ENCODE data around the gene MAN1A1.

Gene MAN1A1

GRCh38 chr6:119280668-119281067 is 68.9 kb downstream of the MAN1A1 start:
- no peak for TF ChIP-seq EZH2phosphoT487 (IDR thresholded peaks at IDR 0.05; ENCODE audit: borderline replicate concordance)
- no peak for TF ChIP-seq CTCF (conservative IDR thresholded peaks at IDR 0.05; ENCODE audit: low read length)
- Histone ChIP-seq H3K4me2 (ENCODE audit: low read depth, low read length, poor library complexity, severe bottlenecking) (no peak overlapping the region), H3K4me1 (ENCODE audit: insufficient read depth, low read length, poor library complexity, severe bottlenecking) (peaks cover 19% of the 10 kb centered on the region), H4K20me1 (ENCODE audit: insufficient read depth, low read length, poor library complexity, severe bottlenecking) (no peaks in the 10 kb centered on the region), H3K9me2 (replicated peaks; ENCODE audit: low read depth, low read length) (no peaks in the 10 kb centered on the region), H3F3A (ENCODE audit: low read depth) (no peaks in the 10 kb centered on the region), H3K27me3 (ENCODE audit: insufficient read depth, low read length, poor library complexity, severe bottlenecking) (no peaks in the 10 kb centered on the region), H3K36me3 (ENCODE audit: insufficient read depth, low read length) (peaks cover 4% of the 10 kb centered on the region), H2AFZ (ENCODE audit: low read length) (no peak overlapping the region), H3K4me3 (ENCODE audit: low read length, poor library complexity, severe bottlenecking) (no peak overlapping the region), H3K9ac (ENCODE audit: low read depth, low read length, poor library complexity, severe bottlenecking) (no peak overlapping the region), H3K79me2 (ENCODE audit: insufficient read depth, low read length) (no peaks in the 10 kb centered on the region), H3K9me3 (ENCODE audit: insufficient read depth, low read depth, low read length) (no peaks in the 10 kb centered on the region)

DNA sequence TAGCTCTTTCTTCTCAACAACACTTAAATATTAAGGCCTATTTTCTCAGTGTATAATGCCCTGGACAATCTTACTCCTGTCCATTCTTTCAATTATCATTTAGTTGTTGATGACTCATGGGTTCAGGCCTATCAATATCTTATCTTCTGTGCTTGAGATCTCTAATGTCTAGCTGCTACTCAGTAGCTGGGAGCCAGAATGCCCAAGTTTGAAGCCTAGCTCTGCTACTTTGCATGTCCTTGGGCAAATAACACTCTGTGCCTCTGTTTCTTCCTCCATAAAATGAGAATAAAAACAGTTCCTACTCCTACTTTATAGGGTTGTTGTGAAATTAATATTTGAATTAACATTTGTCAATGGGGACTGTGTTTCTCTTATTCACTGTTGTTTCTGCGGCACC is 69.5 kb downstream of the MAN1A1 start:
- Histone ChIP-seq H3K4me3 (ENCODE audit: low read length, poor library complexity, severe bottlenecking) (no peak overlapping the region), H3K36me3 (ENCODE audit: insufficient read depth, low read length) (peaks cover 4% of the 10 kb centered on the region), H3F3A (ENCODE audit: low read depth) (no peaks in the 10 kb centered on the region), H3K27me3 (ENCODE audit: insufficient read depth, low read length, poor library complexity, severe bottlenecking) (no peaks in the 10 kb centered on the region), H3K9ac (ENCODE audit: low read depth, low read length, poor library complexity, severe bottlenecking) (no peak overlapping the region), H4K20me1 (ENCODE audit: insufficient read depth, low read length, poor library complexity, severe bottlenecking) (no peaks in the 10 kb centered on the region), H3K79me2 (ENCODE audit: insufficient read depth, low read length) (no peaks in the 10 kb centered on the region), H3K4me2 (ENCODE audit: low read depth, low read length, poor library complexity, severe bottlenecking) (no peak overlapping the region), H2AFZ (ENCODE audit: low read length) (no peak overlapping the region), H3K4me1 (ENCODE audit: insufficient read depth, low read length, poor library complexity, severe bottlenecking) (peaks cover 19% of the 10 kb centered on the region), H3K9me3 (ENCODE audit: insufficient read depth, low read depth, low read length) (no peaks in the 10 kb centered on the region), H3K9me2 (replicated peaks; ENCODE audit: low read depth, low read length) (no peaks in the 10 kb centered on the region)
- TF ChIP-seq EZH2phosphoT487 (IDR thresholded peaks at IDR 0.05; ENCODE audit: borderline replicate concordance) (no peak), CTCF (conservative IDR thresholded peaks at IDR 0.05; ENCODE audit: low read length) (no peak)

- Histone ChIP-seq H3F3A (ENCODE audit: low read depth) (no peaks in the 10 kb centered on the region), H3K4me2 (ENCODE audit: low read depth, low read length, poor library complexity, severe bottlenecking) (no peak overlapping the region), H3K9ac (ENCODE audit: low read depth, low read length, poor library complexity, severe bottlenecking) (no peak overlapping the region), H3K27me3 (ENCODE audit: insufficient read depth, low read length, poor library complexity, severe bottlenecking) (no peaks in the 10 kb centered on the region), H3K9me3 (ENCODE audit: insufficient read depth, low read depth, low read length) (no peaks in the 10 kb centered on the region), H3K9me2 (replicated peaks; ENCODE audit: low read depth, low read length) (no peaks in the 10 kb centered on the region), H4K20me1 (ENCODE audit: insufficient read depth, low read length, poor library complexity, severe bottlenecking) (no peaks in the 10 kb centered on the region), H3K4me3 (ENCODE audit: low read length, poor library complexity, severe bottlenecking) (no peak overlapping the region), H2AFZ (ENCODE audit: low read length) (no peak overlapping the region), H3K79me2 (ENCODE audit: insufficient read depth, low read length) (no peaks in the 10 kb centered on the region), H3K4me1 (ENCODE audit: insufficient read depth, low read length, poor library complexity, severe bottlenecking) (peaks cover 19% of the 10 kb centered on the region), H3K36me3 (ENCODE audit: insufficient read depth, low read length) (no peaks in the 10 kb centered on the region)
- TF ChIP-seq EZH2phosphoT487 (IDR thresholded peaks at IDR 0.05; ENCODE audit: borderline replicate concordance) (no peak), CTCF (conservative IDR thresholded peaks at IDR 0.05; ENCODE audit: low read length) (no peak)
Observed at GRCh38 chr6:119278625-119279024, 70.9 kb downstream of the MAN1A1 start.

All from Loucy (cell line).